ENCODE measurements around the gene KCTD11. TPM values are rescaled to one million over a fixed set of nuclear protein-coding genes. Genes with fewer than 3 reads are reported as not detected.

Gene KCTD11
- total RNA-seq, 1 experiment from 2014 or later: 16.4 TPM

GRCh38 chr17:7315570-7316235, 36.3 kb upstream of the KCTD11 start:
- Histone ChIP-seq H2AFZ (peak overlapping the region; percentile 72), H3F3A (ENCODE audit: insufficient read depth, low read depth) (peaks cover 62% of the 10 kb centered on the region), H3K27me3 (ENCODE audit: insufficient read depth, low read depth) (no peaks in the 10 kb centered on the region), H3K9me3 (ENCODE audit: insufficient read depth, low read depth) (no peaks in the 10 kb centered on the region), H3K4me3 (peak overlapping the region; percentile 97), H3K9me2 (ENCODE audit: insufficient read depth) (no peaks in the 10 kb centered on the region), H3K79me2 (ENCODE audit: low read depth) (peaks cover 35% of the 10 kb centered on the region), H3K4me2 (peak overlapping the region; percentile 94), H4K20me1 (ENCODE audit: insufficient read depth) (peaks cover 37% of the 10 kb centered on the region), H3K4me1 (replicated peaks; ENCODE audit: insufficient read depth) (peaks cover 33% of the 10 kb centered on the region), H3K27ac (peak overlapping the region; percentile 64), H3K36me3 (ENCODE audit: low read depth) (peaks cover 23% of the 10 kb centered on the region)
- TF ChIP-seq CTCF (conservative IDR thresholded peaks at IDR 0.05) (no peak), EZH2 (IDR thresholded peaks at IDR 0.05; ENCODE audit: low read depth) (no peak)
- ChIA-PET CTCF (interaction anchor here (0.7 kb wide), 1 partner anchor 14 kb away, joined by 11 read pairs; the partner anchor contains the start of gene NEURL4), POLR2A (ENCODE audit: unreplicated experiment) (interaction anchor here (0.6 to 0.7 kb wide), 3 partner anchors 14 to 428 kb away, joined by 3 to 5 read pairs (median 3); no protein-coding TSS in a partner anchor)
- DNase-seq: peak in 1 of 2 experiments; percentile 30
- no TSS peak for BruUV-seq (replicated peaks)
- intact Hi-C loops (cut with micrococcal nuclease; ENCODE audit: unreplicated experiment): no loop called here

GRCh38 chr17:7317161-7317803, 34.7 kb upstream of the KCTD11 start:
- BruUV-seq (replicated peaks): no TSS peak
- H3K27me3 ChIP-seq (ENCODE audit: insufficient read depth, low read depth): no peaks in the 10 kb centered on the region
- intact Hi-C loops (cut with micrococcal nuclease; ENCODE audit: unreplicated experiment): no loop called here

More at GRCh38 chr17:7317161-7317803, 34.7 kb upstream of the KCTD11 start:
- peaks cover 23% of the 10 kb centered on the region; the same call in 1 of the 2 replicates for H3K79me2 ChIP-seq (ENCODE audit: low read depth)
- H3F3A ChIP-seq (ENCODE audit: insufficient read depth, low read depth): peaks cover 48% of the 10 kb centered on the region
- POLR2A ChIA-PET (ENCODE audit: unreplicated experiment): no interaction called here
- no peak overlapping the region for H2AFZ ChIP-seq
- TF ChIP-seq CTCF (conservative IDR thresholded peaks at IDR 0.05) (no peak), EZH2 (IDR thresholded peaks at IDR 0.05; ENCODE audit: low read depth) (no peak)
- no peak overlapping the region for H3K4me3 ChIP-seq
- no peak for DNase-seq
- no peak overlapping the region for H3K4me2 ChIP-seq
- peaks cover 22% of the 10 kb centered on the region for H3K4me1 ChIP-seq (replicated peaks; ENCODE audit: insufficient read depth)
- no peaks in the 10 kb centered on the region for H3K9me2 ChIP-seq (ENCODE audit: insufficient read depth)
- H3K27ac ChIP-seq: no peak overlapping the region
- H4K20me1 ChIP-seq (ENCODE audit: insufficient read depth): peaks cover 23% of the 10 kb centered on the region
- peaks cover 9% of the 10 kb centered on the region for H3K36me3 ChIP-seq (ENCODE audit: low read depth)
- CTCF ChIA-PET: no interaction called here
- no peaks in the 10 kb centered on the region for H3K9me3 ChIP-seq (ENCODE audit: insufficient read depth, low read depth)
